Ureter (tissue), 1 donor: Measurements from ENCODE around the gene IGSF23. TPM values are rescaled to one million over a fixed set of nuclear protein-coding genes. Genes with fewer than 3 reads are reported as not detected.
"Not testable (repeated sequence)": the region's sequence is repeated elsewhere in the genome, so short reads cannot be mapped to it uniquely, and the experiment has no call there.

Experiments
- DNase-seq: peaks from one replicate; pipeline ENCODE4 v3.0.0-alpha.2; 2020; ENCODE audit warnings: low spot score
- total RNA-seq: library from RNA; stranded (reverse); gene quantifications from one replicate; pipeline ENCODE4 v1.2.4, GENCODE V29; 2023
- donor health status: DM: yes; HTN: yes; CAD: no.

IGSF23 gene
- total RNA-seq, 1 donor from 2014 or later: not detected

- no peak for DNase-seq
Observed at GRCh38 chr19:44611812-44612295, 1.5 kb upstream of the IGSF23 start.

GRCh38 chr19:44614313-44614712 is 950 bp downstream of the IGSF23 start:
- DNase-seq: no peak

DNA sequence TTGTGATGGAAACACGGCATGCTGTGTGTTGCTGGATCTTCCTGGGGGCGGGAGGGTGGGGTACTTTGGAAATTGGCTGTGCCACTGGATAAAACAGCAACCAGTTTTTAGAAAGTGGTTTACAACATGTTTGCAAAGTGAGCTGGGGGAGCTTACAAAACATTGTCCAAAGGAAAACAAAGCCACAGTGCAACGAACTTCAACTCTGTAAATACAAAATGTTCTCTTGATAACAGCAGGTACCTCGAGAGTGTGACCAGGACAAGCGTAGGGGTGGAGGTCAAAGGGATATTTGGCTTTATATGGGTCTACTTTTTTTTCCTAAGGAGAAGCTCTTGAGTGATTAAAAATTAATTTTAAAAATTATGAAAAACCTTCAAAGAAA is 2.5 kb downstream of the IGSF23 start:
- no peak for DNase-seq

- DNase-seq: no peak
Observed at GRCh38 chr19:44617110-44617880, 3.9 kb downstream of the IGSF23 start.

- no peak for DNase-seq
Observed at GRCh38 chr19:44618640-44619357, 5.4 kb downstream of the IGSF23 start.

DNA sequence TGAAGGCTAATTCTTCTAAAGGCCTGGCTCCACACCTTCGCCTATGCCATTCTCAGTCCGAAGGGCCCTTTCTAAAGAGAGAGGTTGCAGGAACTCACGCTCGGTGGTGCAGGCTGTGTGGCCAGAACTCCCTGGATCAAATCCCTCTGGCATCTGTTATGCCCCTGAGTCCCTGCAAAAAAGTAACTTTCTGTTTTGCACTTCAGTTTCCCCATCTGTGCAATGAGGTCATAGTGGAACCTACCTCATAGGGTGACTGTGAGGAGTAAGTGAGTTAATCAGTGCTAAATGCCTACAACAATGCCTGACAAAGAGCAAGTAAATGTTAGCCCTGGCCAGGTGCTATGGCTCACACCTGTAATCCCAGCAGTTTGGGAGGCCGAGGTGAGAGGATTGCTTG is 7.3 kb downstream of the IGSF23 start:
- DNase-seq: no peak

DNA sequence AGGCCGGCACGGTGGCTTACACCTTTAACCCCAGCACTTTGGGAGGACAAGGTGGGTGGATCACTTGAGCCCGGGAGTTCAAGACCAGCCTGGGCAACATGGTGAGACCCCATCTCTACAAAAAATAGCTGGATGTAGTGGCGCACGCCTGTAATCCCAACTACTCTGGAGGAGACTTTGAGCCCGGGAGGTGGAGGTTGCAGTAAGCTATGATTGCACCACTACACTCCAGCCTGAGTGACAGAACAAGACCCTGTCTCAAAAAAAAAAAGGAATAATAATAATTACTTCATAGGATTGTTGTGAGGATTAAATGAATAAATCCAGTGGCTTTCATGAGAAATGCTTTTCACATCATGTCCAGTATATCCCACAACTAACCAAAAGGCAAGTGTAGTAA is 8.0 kb downstream of the IGSF23 start:
- no peak for DNase-seq

- DNase-seq: no peak
Observed at GRCh38 chr19:44623080-44623479, 9.7 kb downstream of the IGSF23 start.

DNA sequence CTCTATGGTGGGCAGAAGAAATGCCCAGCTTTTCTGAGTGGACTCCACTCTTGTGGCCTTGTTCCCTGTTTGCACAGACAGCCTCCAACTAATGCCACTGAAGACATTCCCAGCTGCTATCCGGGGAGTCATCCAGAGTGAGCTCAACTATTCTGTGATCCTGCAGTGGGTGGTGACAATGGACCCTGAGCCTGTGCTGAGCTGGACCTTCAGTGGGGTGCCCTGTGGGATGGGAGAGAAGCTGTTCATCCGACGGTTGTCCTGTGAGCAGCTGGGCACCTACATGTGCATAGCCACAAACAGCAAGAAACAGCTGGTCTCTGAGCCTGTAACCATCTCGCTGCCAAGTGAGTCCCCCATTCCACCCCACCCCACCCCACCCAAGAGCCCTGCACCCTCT is 10.3 kb downstream of the IGSF23 start:
- no peak for DNase-seq

DNA sequence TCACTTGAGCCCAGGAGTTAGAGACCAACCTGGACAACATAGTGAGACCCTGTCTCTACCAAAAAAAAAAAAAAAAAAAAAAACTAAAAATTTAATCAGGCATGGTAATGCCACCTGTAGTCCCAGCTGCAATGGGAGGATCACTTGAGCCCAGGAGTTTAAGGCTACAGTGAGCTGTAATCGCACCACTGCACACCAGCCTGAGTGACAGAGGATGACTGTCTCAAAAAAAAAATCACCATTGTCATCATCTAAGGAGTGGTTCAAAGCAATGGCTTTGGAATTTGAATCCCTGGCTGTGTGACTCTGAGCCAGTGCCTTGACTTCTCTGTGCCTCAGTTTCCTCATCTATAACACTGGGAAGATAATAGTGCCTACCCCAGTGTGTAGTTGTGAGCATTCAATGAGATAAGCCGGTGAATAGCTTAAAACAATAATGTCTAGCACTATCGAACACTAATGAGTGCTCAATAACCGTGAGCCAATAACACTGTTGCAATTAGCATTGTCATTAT is 11.5 kb downstream of the IGSF23 start:
- no peak for DNase-seq

DNA sequence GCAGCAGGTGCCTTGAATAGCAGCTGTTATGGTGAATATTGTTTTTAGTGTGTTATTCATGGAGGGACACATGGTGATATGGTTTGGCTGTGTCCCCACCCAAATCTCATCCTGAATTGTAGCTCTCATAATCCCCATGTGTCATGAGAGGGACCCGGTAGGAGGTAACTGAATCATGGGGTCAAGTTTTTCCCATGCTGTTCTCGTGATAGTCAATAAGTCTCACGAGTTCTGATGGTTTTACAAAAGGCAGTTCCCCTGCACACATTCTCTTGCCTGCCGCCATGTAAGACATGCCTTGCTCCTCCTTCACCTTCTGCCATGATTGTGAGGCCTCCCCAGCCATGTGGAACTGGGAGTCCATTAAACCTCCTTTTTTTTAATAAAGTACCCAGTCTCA is 12.3 kb downstream of the IGSF23 start:
- not testable (repeated sequence) for DNase-seq

DNA sequence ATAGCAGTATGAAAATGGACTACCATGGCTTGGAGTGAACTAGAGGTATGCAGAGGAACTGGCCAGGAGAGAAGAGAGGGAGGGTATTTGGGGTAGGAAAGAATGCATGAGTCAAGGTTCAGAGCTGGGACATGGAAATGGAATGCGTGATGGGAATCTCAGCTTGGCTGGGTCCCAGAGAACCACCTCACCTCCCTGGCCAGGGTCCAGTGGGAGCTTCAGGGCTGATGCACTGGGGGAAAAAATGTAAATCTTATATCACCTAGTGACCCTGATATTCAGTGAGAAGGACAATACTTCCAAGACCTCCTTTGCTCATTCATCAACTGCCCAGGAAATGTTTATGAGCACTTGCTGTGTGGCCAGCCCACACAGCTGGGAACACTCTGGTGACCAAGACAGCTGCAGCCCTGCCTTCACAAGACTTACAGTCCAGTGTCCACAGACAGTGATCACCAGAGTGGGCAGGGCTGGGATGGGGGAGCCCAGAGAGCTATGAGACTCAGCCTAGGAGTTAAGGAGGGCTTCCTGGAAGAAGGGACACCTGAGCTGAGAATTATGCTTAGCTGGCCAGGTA is 12.8 kb downstream of the IGSF23 start:
- no peak for DNase-seq

- DNase-seq: no peak
Observed at GRCh38 chr19:44627631-44628030, 14.3 kb downstream of the IGSF23 start.

- DNase-seq: no peak
Observed at GRCh38 chr19:44628793-44629192, 15.4 kb downstream of the IGSF23 start.

- DNase-seq: not testable (repeated sequence)
Observed at GRCh38 chr19:44631611-44632010, 18.2 kb downstream of the IGSF23 start.

GRCh38 chr19:44634058-44634457 is 20.7 kb downstream of the IGSF23 start:
- not testable (repeated sequence) for DNase-seq

DNA sequence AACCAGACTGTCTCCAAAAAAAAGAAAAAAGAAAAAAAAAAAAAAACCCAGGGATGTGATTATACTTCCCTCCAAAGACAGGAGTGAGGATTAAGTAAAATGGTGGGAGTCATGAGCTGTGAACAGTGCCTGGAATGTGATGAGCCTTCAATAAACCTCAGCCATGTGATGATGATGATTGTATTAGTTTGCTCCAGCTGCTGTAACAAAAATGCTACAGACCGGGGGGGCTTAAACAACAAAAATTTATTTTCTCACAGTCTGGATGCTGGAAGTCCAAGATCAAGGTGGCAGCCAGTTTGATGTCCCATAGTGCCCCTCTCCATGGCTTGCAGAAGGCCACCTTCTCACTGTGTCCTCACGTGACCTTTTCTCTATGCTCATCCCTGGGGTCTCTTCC is 21.4 kb downstream of the IGSF23 start:
- no peak for DNase-seq

- DNase-seq: no peak
Observed at GRCh38 chr19:44635581-44636438, 22.4 kb downstream of the IGSF23 start.

GRCh38 chr19:44636439-44637389 is 23.4 kb downstream of the IGSF23 start:
- DNase-seq: no peak

- no peak for DNase-seq
Observed at GRCh38 chr19:44637390-44637764, 24.0 kb downstream of the IGSF23 start.

GRCh38 chr19:44640518-44640917 is 27.2 kb downstream of the IGSF23 start:
- no peak for DNase-seq
